ENCODE results near the gene ZBTB32.

GRCh38 chr19:35743640-35744429 is 39.5 kb downstream of the ZBTB32 start:
- TF ChIP-seq CTCF (conservative IDR thresholded peaks at IDR 0.05 in 1 of 2, IDR thresholded peaks at IDR 0.05 in 1 of 2; ENCODE audit: extremely low read depth in 1 of 2, insufficient read depth in 1 of 2, low read depth in 1 of 2, low read length in 2 of 2) = no peak
- TF ChIP-seq EZH2 (IDR thresholded peaks at IDR 0.05; ENCODE audit: borderline replicate concordance, low read length) = no peak

Data from mammary epithelial cell (primary cell).